Panc1 (cell line): ENCODE measurements around the gene USP9Y. TPM values are rescaled to one million over a fixed set of nuclear protein-coding genes. Genes with fewer than 3 reads are reported as not detected.

Experiments
- ATAC-seq: fragments of 200-7000 bp; cut with Tn5 transposase; 2 replicates; pipeline ENCODE4 v1.9.1; 2020; ENCODE audit warnings: mild to moderate bottlenecking, moderate library complexity
- BruUV-seq: library from RNA; stranded (reverse); fragments of 400-500 nt; replicated peaks from 2 replicates; lab custom pipeline; 2021; lab: Mats Ljungman, UMichigan
- CTCF ChIA-PET: fragments of 300-600 bp; sonication (Branson Sonifier 250); formaldehyde crosslinking; loops from one replicate; lab custom pipeline; 2022; ENCODE audit warnings: antibody characterized with exemption; lab: Charles Lee
- POLR2A ChIA-PET: fragments of 300-600 bp; sonication (Branson Sonifier 250); formaldehyde crosslinking; loops from one replicate; lab custom pipeline; 2022; ENCODE audit warnings: antibody characterized with exemption; lab: Charles Lee
- DNase-seq: peaks from one replicate; pipeline ENCODE4 v3.0.0-alpha.2; 2010; ENCODE audit warnings: low read depth, low spot score
- H3K27ac ChIP-seq: 2 replicates; pipeline ENCODE4 v1.5.1; 2011; ENCODE audit warnings: mild to moderate bottlenecking, low read length, inconsistent platforms
- H3K27me3 ChIP-seq: fragments of 200-500 bp; sonication (Bioruptor generic); 2 replicates; pipeline ENCODE4 v1.6.0; 2014; ENCODE audit warnings: low read length, inconsistent platforms; ENCODE audit not compliant: control insufficient read depth, insufficient read depth
- H3K36me3 ChIP-seq: fragments of 200-500 bp; sonication (Bioruptor generic); 2 replicates; pipeline ENCODE4 v1.5.1; 2014; ENCODE audit warnings: inconsistent platforms, mild to moderate bottlenecking, low read length, moderate library complexity; ENCODE audit not compliant: control insufficient read depth, insufficient read depth
- H3K4me1 ChIP-seq: 2 replicates; pipeline ENCODE4 v1.5.1; 2011; ENCODE audit warnings: inconsistent platforms, mild to moderate bottlenecking, low read length, moderate library complexity; ENCODE audit not compliant: control insufficient read depth, insufficient read depth
- H3K4me3 ChIP-seq, 2 experiments: 2 replicates each; pipeline ENCODE4 v1.5.1; 2011 to 2012; ENCODE audit warnings: low read depth in 2 of 2, low read length in 2 of 2, mild to moderate bottlenecking in 2 of 2, inconsistent platforms in 1 of 2, moderate library complexity in 1 of 2
- H3K9me3 ChIP-seq: fragments of 200-500 bp; sonication (Bioruptor generic); 2 replicates; pipeline ENCODE4 v1.5.1; 2014; ENCODE audit warnings: low read depth, mild to moderate bottlenecking, inconsistent platforms, low read length, moderate library complexity; ENCODE audit not compliant: control insufficient read depth, insufficient read depth
- CTCF ChIP-seq: fragments of 450-650 bp; IDR thresholded peaks from 2 replicates; pipeline ENCODE4 v1.5.1; 2017; ENCODE audit warnings: mild to moderate bottlenecking
- POLR2AphosphoS5 ChIP-seq: IDR thresholded peaks from 2 replicates; pipeline ENCODE4 v1.6.1; 2012; ENCODE audit warnings: mild to moderate bottlenecking, low read depth, low read length, moderate library complexity
- REST ChIP-seq, 2 experiments: IDR thresholded peaks; 2 replicates each; pipeline ENCODE4 v1.6.1; 2011 to 2012; ENCODE audit warnings: low read depth in 2 of 2, control low read depth in 1 of 2, low read length in 1 of 2, mild to moderate bottlenecking in 1 of 2, moderate library complexity in 1 of 2; ENCODE audit not compliant: insufficient read depth in 1 of 2
- SIN3A ChIP-seq: IDR thresholded peaks from 2 replicates; pipeline ENCODE4 v1.6.1; 2012; ENCODE audit warnings: low read depth, mild to moderate bottlenecking, low read length, moderate library complexity, borderline replicate concordance; ENCODE audit not compliant: insufficient read depth
- TCF7L2 ChIP-seq: IDR thresholded peaks from 2 replicates; pipeline ENCODE4 v1.6.1; 2011; ENCODE audit warnings: mild to moderate bottlenecking, low read depth, low read length, inconsistent platforms
- in situ Hi-C: cut with HindIII; loops from 2 replicates; pipeline ENCODE4 v1.10.0; 2016; ENCODE audit warnings: low sequenced_read_pairs, low pct_unique_long_range_greater_than_20kb
- intact Hi-C: fragments of 100-400 bp; cut with micrococcal nuclease; formaldehyde crosslinking; loops from one replicate; pipeline ENCODE4 v1.10.0; 2022; ENCODE audit not compliant: unreplicated experiment
- total RNA-seq: library from RNA; stranded (reverse); gene quantifications from one replicate; pipeline ENCODE4 v1.2.1, GENCODE V29; 2021; ENCODE audit not compliant: unreplicated experiment

Gene USP9Y
- total RNA-seq, 1 experiment from 2014 or later = 0.05 TPM

- intact Hi-C loops = no loop called here
- ATAC-seq = no peak
- POLR2A ChIA-PET = no interaction called here
- Histone ChIP-seq H3K27ac (no peak overlapping the region), H3K9me3 (no peaks in the 10 kb centered on the region), H3K4me1 (no peaks in the 10 kb centered on the region), H3K27me3 (no peaks in the 10 kb centered on the region), H3K4me3 (no peak overlapping the region), H3K36me3 (no peaks in the 10 kb centered on the region)
- DNase-seq = no peak
- TF ChIP-seq SIN3A = no peak
- CTCF ChIA-PET = no interaction called here
- in situ Hi-C loops = no loop called here
- BruUV-seq = no TSS peak
Observed at GRCh38 chrY:12710460-12710859, 9.4 kb downstream of the USP9Y start.

GRCh38 chrY:12715376-12715775 lies 14.3 kb downstream of the USP9Y start:
- no peak for DNase-seq
- Histone ChIP-seq H3K4me1 (no peaks in the 10 kb centered on the region), H3K4me3 (no peak overlapping the region), H3K36me3 (no peaks in the 10 kb centered on the region), H3K27ac (no peak overlapping the region), H3K9me3 (no peaks in the 10 kb centered on the region), H3K27me3 (no peaks in the 10 kb centered on the region)
- in situ Hi-C loops = no loop called here
- no TSS peak for BruUV-seq
- intact Hi-C loops = no loop called here
- no peak for ATAC-seq
- ChIA-PET CTCF (no interaction called here), POLR2A (no interaction called here)
- TF ChIP-seq SIN3A = no peak
- TF ChIP-seq POLR2AphosphoS5 = no peak
- TF ChIP-seq CTCF = no peak
- no peak for TF ChIP-seq REST (IDR thresholded peaks at IDR 0.05; ENCODE audit: insufficient read depth in 1 of 2, low read depth in 2 of 2, low read length in 1 of 2)
- TF ChIP-seq TCF7L2 = no peak

- POLR2A ChIA-PET = no interaction called here
- ATAC-seq = no peak
- intact Hi-C loops = no loop called here
Observed at GRCh38 chrY:12729746-12730145, 28.7 kb downstream of the USP9Y start.

More at GRCh38 chrY:12729746-12730145, 28.7 kb downstream of the USP9Y start:
- in situ Hi-C loops = no loop called here
- no peaks in the 10 kb centered on the region for H3K36me3 ChIP-seq
- no peaks in the 10 kb centered on the region for H3K4me1 ChIP-seq
- CTCF ChIA-PET = no interaction called here
- BruUV-seq = no TSS peak
- H3K27ac ChIP-seq = no peak overlapping the region
- DNase-seq = no peak
- H3K4me3 ChIP-seq = no peak overlapping the region
- TF ChIP-seq POLR2AphosphoS5 (no peak), SIN3A (no peak), CTCF (no peak), REST (IDR thresholded peaks at IDR 0.05; ENCODE audit: insufficient read depth in 1 of 2, low read depth in 2 of 2, low read length in 1 of 2) (no peak), TCF7L2 (no peak)
- no peaks in the 10 kb centered on the region for H3K9me3 ChIP-seq
- no peaks in the 10 kb centered on the region for H3K27me3 ChIP-seq
